Panc1 (cell line): ENCODE results near the gene RUNX1. TPM values are rescaled to one million over a fixed set of nuclear protein-coding genes. Genes with fewer than 3 reads are reported as not detected.
A peak's percentile ranks its signal among the peaks of the same experiment; 100 is the strongest.

Experiments used
- ATAC-seq: fragments of 200-7000 bp; cut with Tn5 transposase; 2 replicates; pipeline ENCODE4 v1.9.1; 2020; ENCODE audit warnings: mild to moderate bottlenecking, moderate library complexity
- BruUV-seq: library from RNA; stranded (reverse); fragments of 400-500 nt; replicated peaks from 2 replicates; lab custom pipeline; 2021; lab: Mats Ljungman, UMichigan
- CTCF ChIA-PET: fragments of 300-600 bp; sonication (Branson Sonifier 250); formaldehyde crosslinking; loops from one replicate; lab custom pipeline; 2022; ENCODE audit warnings: antibody characterized with exemption; lab: Charles Lee
- POLR2A ChIA-PET: fragments of 300-600 bp; sonication (Branson Sonifier 250); formaldehyde crosslinking; loops from one replicate; lab custom pipeline; 2022; ENCODE audit warnings: antibody characterized with exemption; lab: Charles Lee
- DNase-seq: peaks from one replicate; pipeline ENCODE4 v3.0.0-alpha.2; 2010; ENCODE audit warnings: low read depth, low spot score
- H3K27ac ChIP-seq: 2 replicates; pipeline ENCODE4 v1.5.1; 2011; ENCODE audit warnings: mild to moderate bottlenecking, low read length, inconsistent platforms
- H3K27me3 ChIP-seq: fragments of 200-500 bp; sonication (Bioruptor generic); 2 replicates; pipeline ENCODE4 v1.6.0; 2014; ENCODE audit warnings: low read length, inconsistent platforms; ENCODE audit not compliant: control insufficient read depth, insufficient read depth
- H3K36me3 ChIP-seq: fragments of 200-500 bp; sonication (Bioruptor generic); 2 replicates; pipeline ENCODE4 v1.5.1; 2014; ENCODE audit warnings: inconsistent platforms, mild to moderate bottlenecking, low read length, moderate library complexity; ENCODE audit not compliant: control insufficient read depth, insufficient read depth
- H3K4me1 ChIP-seq: 2 replicates; pipeline ENCODE4 v1.5.1; 2011; ENCODE audit warnings: inconsistent platforms, mild to moderate bottlenecking, low read length, moderate library complexity; ENCODE audit not compliant: control insufficient read depth, insufficient read depth
- H3K4me3 ChIP-seq, 2 experiments: 2 replicates each; pipeline ENCODE4 v1.5.1; 2011 to 2012; ENCODE audit warnings: low read depth in 2 of 2, low read length in 2 of 2, mild to moderate bottlenecking in 2 of 2, inconsistent platforms in 1 of 2, moderate library complexity in 1 of 2
- H3K9me3 ChIP-seq: fragments of 200-500 bp; sonication (Bioruptor generic); 2 replicates; pipeline ENCODE4 v1.5.1; 2014; ENCODE audit warnings: low read depth, mild to moderate bottlenecking, inconsistent platforms, low read length, moderate library complexity; ENCODE audit not compliant: control insufficient read depth, insufficient read depth
- CTCF ChIP-seq: fragments of 450-650 bp; IDR thresholded peaks from 2 replicates; pipeline ENCODE4 v1.5.1; 2017; ENCODE audit warnings: mild to moderate bottlenecking
- POLR2AphosphoS5 ChIP-seq: IDR thresholded peaks from 2 replicates; pipeline ENCODE4 v1.6.1; 2012; ENCODE audit warnings: mild to moderate bottlenecking, low read depth, low read length, moderate library complexity
- REST ChIP-seq, 2 experiments: IDR thresholded peaks; 2 replicates each; pipeline ENCODE4 v1.6.1; 2011 to 2012; ENCODE audit warnings: low read depth in 2 of 2, control low read depth in 1 of 2, low read length in 1 of 2, mild to moderate bottlenecking in 1 of 2, moderate library complexity in 1 of 2; ENCODE audit not compliant: insufficient read depth in 1 of 2
- SIN3A ChIP-seq: IDR thresholded peaks from 2 replicates; pipeline ENCODE4 v1.6.1; 2012; ENCODE audit warnings: low read depth, mild to moderate bottlenecking, low read length, moderate library complexity, borderline replicate concordance; ENCODE audit not compliant: insufficient read depth
- TCF7L2 ChIP-seq: IDR thresholded peaks from 2 replicates; pipeline ENCODE4 v1.6.1; 2011; ENCODE audit warnings: mild to moderate bottlenecking, low read depth, low read length, inconsistent platforms
- in situ Hi-C: cut with HindIII; loops from 2 replicates; pipeline ENCODE4 v1.10.0; 2016; ENCODE audit warnings: low sequenced_read_pairs, low pct_unique_long_range_greater_than_20kb
- intact Hi-C: fragments of 100-400 bp; cut with micrococcal nuclease; formaldehyde crosslinking; loops from one replicate; pipeline ENCODE4 v1.10.0; 2022; ENCODE audit not compliant: unreplicated experiment
- total RNA-seq: library from RNA; stranded (reverse); gene quantifications from one replicate; pipeline ENCODE4 v1.2.1, GENCODE V29; 2021; ENCODE audit not compliant: unreplicated experiment

The RUNX1 gene
- total RNA-seq, 1 experiment from 2014 or later, result 22.4 TPM

GRCh38 chr21:34891613-34891943 lies 157.5 kb downstream of the RUNX1 start:
- no TSS peak for BruUV-seq
- no peak overlapping the region for H3K27ac ChIP-seq
- 0 out of 2 replicates have a peak, but pooled peaks cover 2% of the 10 kb centered on the region for H3K27me3 ChIP-seq
- intact Hi-C loops, result loop anchor here (5.0 kb wide), 2 partner anchors 144 to 156 kb away; partner anchors contain the start of gene RUNX1
- TF ChIP-seq REST (IDR thresholded peaks at IDR 0.05; ENCODE audit: insufficient read depth in 1 of 2, low read depth in 2 of 2, low read length in 1 of 2) (no peak), TCF7L2 (no peak), CTCF (no peak), POLR2AphosphoS5 (no peak), SIN3A (no peak)
- ChIA-PET CTCF (no interaction called here), POLR2A (no interaction called here)
- DNase-seq, result no peak
- peak overlapping the region; percentile 63 to 65 for H3K4me3 ChIP-seq
- no peaks in the 10 kb centered on the region; the same call in 1 of the 2 replicates for H3K36me3 ChIP-seq
- H3K9me3 ChIP-seq, result no peaks in the 10 kb centered on the region
- H3K4me1 ChIP-seq, result no peaks in the 10 kb centered on the region; the same call in 1 of the 2 replicates
- no peak for ATAC-seq
- in situ Hi-C loops, result no loop called here

- intact Hi-C loops (loop anchor here (5.0 kb wide), 2 partner anchors 144 to 156 kb away; partner anchors contain the start of gene RUNX1), in situ Hi-C loops (no loop called here)
- DNase-seq, result no peak
- TF ChIP-seq POLR2AphosphoS5, result no peak
- no peak for TF ChIP-seq CTCF
- no peak for TF ChIP-seq SIN3A
- TF ChIP-seq REST (IDR thresholded peaks at IDR 0.05; ENCODE audit: insufficient read depth in 1 of 2, low read depth in 2 of 2, low read length in 1 of 2), result no peak
- no peak for TF ChIP-seq TCF7L2
- no peak for ATAC-seq
- Histone ChIP-seq H3K4me1 (no peaks in the 10 kb centered on the region; the same call in 1 of the 2 replicates), H3K27ac (0 out of 2 replicates have a peak overlapping the region, but pooled peaks have one; percentile 39), H3K9me3 (no peaks in the 10 kb centered on the region), H3K27me3 (0 out of 2 replicates have a peak, but pooled peaks cover 2% of the 10 kb centered on the region), H3K36me3 (no peaks in the 10 kb centered on the region; the same call in 1 of the 2 replicates), H3K4me3 (peak overlapping the region; percentile 63 to 65)
- CTCF ChIA-PET, result interaction anchor here (1.4 kb wide), 1 partner anchor 158 kb away, joined by 3 read pairs; no protein-coding TSS in a partner anchor
- TSS peak; percentile 62 for BruUV-seq
- POLR2A ChIA-PET, result interaction anchor here (1.1 kb wide), 1 partner anchor 510 kb away, joined by 3 read pairs; no protein-coding TSS in a partner anchor
Observed at GRCh38 chr21:34890724-34891612, 158.1 kb downstream of the RUNX1 start.
